HepG2 (cell line): ENCODE data around the gene FSCN2. TPM values are rescaled to one million over a fixed set of nuclear protein-coding genes. Genes with fewer than 3 reads are reported as not detected.

ENCODE experiments used
- ELF1 ChIP-seq: sonication (generic); formaldehyde crosslinking; IDR thresholded peaks from 2 replicates; pipeline ENCODE4 v1.4.0; 2020; ENCODE audit warnings: missing genetic modification reagents
- FOXA3 ChIP-seq: IDR thresholded peaks from 2 replicates; pipeline ENCODE4 v1.6.1; 2016; ENCODE audit warnings: missing genetic modification reagents, missing compliant biosample characterization
- GFI1 ChIP-seq: sonication (generic); formaldehyde crosslinking; IDR thresholded peaks from 2 replicates; pipeline ENCODE4 v1.5.0; 2020; ENCODE audit warnings: missing genetic modification reagents, mild to moderate bottlenecking, borderline replicate concordance
- KDM4B ChIP-seq: sonication (generic); formaldehyde crosslinking; IDR thresholded peaks from 2 replicates; pipeline ENCODE4 v1.4.0; 2020; ENCODE audit warnings: missing genetic modification reagents
- NCOA1 ChIP-seq: sonication (generic); formaldehyde crosslinking; IDR thresholded peaks from 2 replicates; pipeline ENCODE4 v1.9.0; 2021; ENCODE audit warnings: missing genetic modification reagents
- NCOA2 ChIP-seq: sonication (generic); formaldehyde crosslinking; IDR thresholded peaks from 2 replicates; pipeline ENCODE4 v1.8.0; 2022; ENCODE audit warnings: inconsistent platforms
- NFE2 ChIP-seq: sonication (generic); formaldehyde crosslinking; IDR thresholded peaks from 2 replicates; pipeline ENCODE4 v1.4.0; 2020; ENCODE audit warnings: missing genetic modification reagents
- NFE2L2 ChIP-seq: fragments of 150-350 bp; IDR thresholded peaks from 2 replicates; pipeline ENCODE4 v1.6.1; 2014; ENCODE audit warnings: low read length
- NR2F2 ChIP-seq: IDR thresholded peaks from 2 replicates; pipeline ENCODE4 v1.6.1; 2012; ENCODE audit warnings: low read depth, inconsistent platforms, borderline replicate concordance
- REL ChIP-seq: sonication (generic); formaldehyde crosslinking; conservative IDR thresholded peaks from 2 replicates; pipeline ENCODE4 v1.8.0; 2022; ENCODE audit warnings: mild to moderate bottlenecking, missing genetic modification reagents, moderate library complexity
- SRY ChIP-seq: sonication (generic); formaldehyde crosslinking; IDR thresholded peaks from 2 replicates; pipeline ENCODE4 v1.8.0; 2022; ENCODE audit warnings: mild to moderate bottlenecking, missing genetic modification reagents
- TARDBP ChIP-seq: sonication (generic); formaldehyde crosslinking; IDR thresholded peaks from 2 replicates; pipeline ENCODE4 v1.8.0; 2022; ENCODE audit warnings: mild to moderate bottlenecking, missing genetic modification reagents
- XBP1 ChIP-seq: sonication (generic); formaldehyde crosslinking; IDR thresholded peaks from 2 replicates; pipeline ENCODE4 v1.5.0; 2020; ENCODE audit warnings: missing genetic modification reagents
- ZEB1 ChIP-seq: IDR thresholded peaks from 2 replicates; pipeline ENCODE4 v1.6.1; 2012; ENCODE audit warnings: mild to moderate bottlenecking, low read depth, inconsistent platforms; ENCODE audit not compliant: insufficient replicate concordance
- ZFX ChIP-seq: sonication (generic); formaldehyde crosslinking; IDR thresholded peaks from 2 replicates; pipeline ENCODE4 v1.4.0; 2020; ENCODE audit warnings: mild to moderate bottlenecking, low read depth, missing genetic modification reagents, moderate library complexity
- ZNF230 ChIP-seq: sonication (generic); formaldehyde crosslinking; IDR thresholded peaks from 2 replicates; pipeline ENCODE4 v1.4.0; 2020; ENCODE audit warnings: mild to moderate bottlenecking, missing genetic modification reagents
- ZNF724P ChIP-seq: sonication (generic); formaldehyde crosslinking; IDR thresholded peaks from 2 replicates; pipeline ENCODE4 v1.8.0; 2022; ENCODE audit warnings: missing genetic modification reagents, borderline replicate concordance
- ZNF737 ChIP-seq: sonication (generic); formaldehyde crosslinking; IDR thresholded peaks from 2 replicates; pipeline ENCODE4 v1.5.0; 2020; ENCODE audit warnings: missing genetic modification reagents, mild to moderate bottlenecking, borderline replicate concordance
- polyA plus RNA-seq, 8 experiments: library from polyadenylated mRNA; depleted of rRNA in 3 of 8; stranded (reverse) in 7 of 8; unstranded in 1 of 8; fragments of >200 nt; fragmentation: Illumina TruSeq in 4 of 8; extraction: Trizol in 4 of 8; gene quantifications; 2 replicates each; pipeline versions ENCODE4 v1.2.1 to v1.2.3, GENCODE V29; 2011 to 2016; ENCODE audit warnings: low read depth in 4 of 8, missing spikeins in 1 of 8, mixed read lengths in 1 of 8; ENCODE audit not compliant: insufficient read depth in 1 of 8
- total RNA-seq, 5 experiments: library from RNA; depleted of rRNA; stranded (reverse); fragments of >200 nt; fragmentation: Illumina TruSeq; extraction: Trizol; gene quantifications; 2 replicates each; pipeline ENCODE4 v1.2.3, GENCODE V29; 2016; ENCODE audit warnings: low read depth in 1 of 5
- TF ChIP-seq, protein P1 (sequence below): sonication (generic); formaldehyde crosslinking; IDR thresholded peaks from 2 replicates; pipeline ENCODE4 v1.5.0; 2020; ENCODE audit warnings: missing genetic modification reagents, mild to moderate bottlenecking, borderline replicate concordance
- TF ChIP-seq, protein P2 (sequence below), 2 experiments: IDR thresholded peaks; 2 replicates each; pipeline ENCODE4 v1.6.1; 2011 to 2012; ENCODE audit warnings: low read length in 2 of 2, borderline replicate concordance in 1 of 2, low read depth in 1 of 2, mild to moderate bottlenecking in 1 of 2, moderate library complexity in 1 of 2
- TF ChIP-seq, protein P3 (sequence below): sonication (generic); formaldehyde crosslinking; IDR thresholded peaks from 2 replicates; pipeline ENCODE4 v1.8.0; 2022; ENCODE audit warnings: missing genetic modification reagents, mild to moderate bottlenecking, moderate library complexity, borderline replicate concordance
- TF ChIP-seq, protein P4 (sequence below): sonication (generic); formaldehyde crosslinking; IDR thresholded peaks from 2 replicates; pipeline ENCODE4 v1.4.0; 2020; ENCODE audit warnings: missing genetic modification reagents

FSCN2 gene
- total and polyA plus RNA-seq, 2 of the 13 experiments (the other 11 are each of a cell fraction or from before 2014, with no cell fraction given) = 0.09 TPM; not detected in 1

DNA sequence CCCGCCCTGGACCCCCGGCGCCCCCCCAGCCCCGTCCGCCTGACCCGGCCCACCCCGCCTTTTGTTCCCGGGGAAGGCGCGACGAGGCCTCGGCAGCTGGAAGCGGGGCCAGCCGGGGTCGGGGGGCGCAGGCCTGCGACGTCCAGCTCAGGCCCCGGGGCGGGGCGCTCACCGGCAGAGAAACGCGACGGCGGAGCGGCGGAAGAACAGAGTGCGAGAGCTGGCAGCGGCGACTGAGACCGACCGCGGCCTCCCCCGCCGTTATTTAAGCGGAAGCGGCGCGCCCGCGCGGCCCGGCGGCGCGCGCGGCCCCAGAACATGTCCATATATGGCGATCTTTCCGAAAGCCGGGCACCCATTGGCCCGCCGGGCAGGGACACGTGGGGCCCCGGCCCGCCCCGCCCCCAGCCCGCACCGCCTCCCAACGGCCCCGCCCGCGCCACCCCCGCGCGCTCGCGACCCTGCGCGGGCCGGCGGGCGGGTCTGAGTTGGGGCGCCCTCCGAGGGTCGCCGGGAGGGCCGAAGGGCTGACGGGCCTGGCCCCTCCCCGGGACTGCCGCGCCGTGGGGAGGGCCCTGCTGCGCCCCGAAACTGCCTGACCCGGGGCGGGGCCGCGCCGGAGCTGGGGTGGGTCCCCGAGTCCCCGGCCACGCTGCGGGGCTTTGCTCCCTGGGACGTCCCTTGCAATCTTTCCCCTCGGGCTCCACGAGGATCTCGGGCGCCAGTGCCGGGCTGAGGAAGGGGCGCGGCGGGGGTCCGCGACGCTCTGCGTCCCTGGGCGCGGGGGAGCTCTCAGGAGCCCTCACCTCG lies 15.4 kb upstream of the FSCN2 start, which contains the start of gene ACTG1 (continued):
- TF ChIP-seq, protein P1, sequence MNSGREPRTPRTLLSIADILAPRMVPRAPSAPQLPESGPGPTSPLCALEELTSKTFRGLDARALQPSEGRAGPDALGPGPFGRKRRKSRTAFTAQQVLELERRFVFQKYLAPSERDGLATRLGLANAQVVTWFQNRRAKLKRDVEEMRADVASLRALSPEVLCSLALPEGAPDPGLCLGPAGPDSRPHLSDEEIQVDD (CRISPR knock-in tag) = no peak
- TF ChIP-seq GFI1 (no peak), SRY (CRISPR knock-in tag) (peak; percentile 66; the same call in 1 of the 2 replicates), FOXA3 (peak; percentile 35; the same call in 1 of the 2 replicates), ELF1 (CRISPR knock-in tag) (no peak), ZNF737 (CRISPR knock-in tag) (no peak), ZNF724P (no peak), KDM4B (CRISPR knock-in tag) (no peak), NCOA2 (CRISPR knock-in tag) (peak; percentile 22; the same call in 1 of the 2 replicates), TARDBP (CRISPR knock-in tag) (peak; percentile 54; the same call in 1 of the 2 replicates), NFE2 (CRISPR knock-in tag) (no peak), ZNF230 (CRISPR knock-in tag) (no peak), NCOA1 (CRISPR knock-in tag) (no peak), REL (CRISPR knock-in tag) (0 out of 2 replicates have a peak, but pooled peaks have one; percentile 65), ZFX (CRISPR knock-in tag) (peak; percentile 90), XBP1 (CRISPR knock-in tag) (no peak), ZEB1 (no peak), NFE2L2 (no peak), NR2F2 (peak; percentile 53; the same call in 1 of the 2 replicates)
- TF ChIP-seq, protein P2, sequence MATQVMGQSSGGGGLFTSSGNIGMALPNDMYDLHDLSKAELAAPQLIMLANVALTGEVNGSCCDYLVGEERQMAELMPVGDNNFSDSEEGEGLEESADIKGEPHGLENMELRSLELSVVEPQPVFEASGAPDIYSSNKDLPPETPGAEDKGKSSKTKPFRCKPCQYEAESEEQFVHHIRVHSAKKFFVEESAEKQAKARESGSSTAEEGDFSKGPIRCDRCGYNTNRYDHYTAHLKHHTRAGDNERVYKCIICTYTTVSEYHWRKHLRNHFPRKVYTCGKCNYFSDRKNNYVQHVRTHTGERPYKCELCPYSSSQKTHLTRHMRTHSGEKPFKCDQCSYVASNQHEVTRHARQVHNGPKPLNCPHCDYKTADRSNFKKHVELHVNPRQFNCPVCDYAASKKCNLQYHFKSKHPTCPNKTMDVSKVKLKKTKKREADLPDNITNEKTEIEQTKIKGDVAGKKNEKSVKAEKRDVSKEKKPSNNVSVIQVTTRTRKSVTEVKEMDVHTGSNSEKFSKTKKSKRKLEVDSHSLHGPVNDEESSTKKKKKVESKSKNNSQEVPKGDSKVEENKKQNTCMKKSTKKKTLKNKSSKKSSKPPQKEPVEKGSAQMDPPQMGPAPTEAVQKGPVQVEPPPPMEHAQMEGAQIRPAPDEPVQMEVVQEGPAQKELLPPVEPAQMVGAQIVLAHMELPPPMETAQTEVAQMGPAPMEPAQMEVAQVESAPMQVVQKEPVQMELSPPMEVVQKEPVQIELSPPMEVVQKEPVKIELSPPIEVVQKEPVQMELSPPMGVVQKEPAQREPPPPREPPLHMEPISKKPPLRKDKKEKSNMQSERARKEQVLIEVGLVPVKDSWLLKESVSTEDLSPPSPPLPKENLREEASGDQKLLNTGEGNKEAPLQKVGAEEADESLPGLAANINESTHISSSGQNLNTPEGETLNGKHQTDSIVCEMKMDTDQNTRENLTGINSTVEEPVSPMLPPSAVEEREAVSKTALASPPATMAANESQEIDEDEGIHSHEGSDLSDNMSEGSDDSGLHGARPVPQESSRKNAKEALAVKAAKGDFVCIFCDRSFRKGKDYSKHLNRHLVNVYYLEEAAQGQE (IDR thresholded peaks at IDR 0.05; ENCODE audit: borderline replicate concordance in 1 of 2, low read depth in 1 of 2, low read length in 2 of 2) = peak in 1 of 2 experiments; percentile 42; a peak in 1 of 4 replicates
- TF ChIP-seq, protein P3, sequence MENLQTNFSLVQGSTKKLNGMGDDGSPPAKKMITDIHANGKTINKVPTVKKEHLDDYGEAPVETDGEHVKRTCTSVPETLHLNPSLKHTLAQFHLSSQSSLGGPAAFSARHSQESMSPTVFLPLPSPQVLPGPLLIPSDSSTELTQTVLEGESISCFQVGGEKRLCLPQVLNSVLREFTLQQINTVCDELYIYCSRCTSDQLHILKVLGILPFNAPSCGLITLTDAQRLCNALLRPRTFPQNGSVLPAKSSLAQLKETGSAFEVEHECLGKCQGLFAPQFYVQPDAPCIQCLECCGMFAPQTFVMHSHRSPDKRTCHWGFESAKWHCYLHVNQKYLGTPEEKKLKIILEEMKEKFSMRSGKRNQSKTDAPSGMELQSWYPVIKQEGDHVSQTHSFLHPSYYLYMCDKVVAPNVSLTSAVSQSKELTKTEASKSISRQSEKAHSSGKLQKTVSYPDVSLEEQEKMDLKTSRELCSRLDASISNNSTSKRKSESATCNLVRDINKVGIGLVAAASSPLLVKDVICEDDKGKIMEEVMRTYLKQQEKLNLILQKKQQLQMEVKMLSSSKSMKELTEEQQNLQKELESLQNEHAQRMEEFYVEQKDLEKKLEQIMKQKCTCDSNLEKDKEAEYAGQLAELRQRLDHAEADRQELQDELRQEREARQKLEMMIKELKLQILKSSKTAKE = no peak
- TF ChIP-seq, protein P4, sequence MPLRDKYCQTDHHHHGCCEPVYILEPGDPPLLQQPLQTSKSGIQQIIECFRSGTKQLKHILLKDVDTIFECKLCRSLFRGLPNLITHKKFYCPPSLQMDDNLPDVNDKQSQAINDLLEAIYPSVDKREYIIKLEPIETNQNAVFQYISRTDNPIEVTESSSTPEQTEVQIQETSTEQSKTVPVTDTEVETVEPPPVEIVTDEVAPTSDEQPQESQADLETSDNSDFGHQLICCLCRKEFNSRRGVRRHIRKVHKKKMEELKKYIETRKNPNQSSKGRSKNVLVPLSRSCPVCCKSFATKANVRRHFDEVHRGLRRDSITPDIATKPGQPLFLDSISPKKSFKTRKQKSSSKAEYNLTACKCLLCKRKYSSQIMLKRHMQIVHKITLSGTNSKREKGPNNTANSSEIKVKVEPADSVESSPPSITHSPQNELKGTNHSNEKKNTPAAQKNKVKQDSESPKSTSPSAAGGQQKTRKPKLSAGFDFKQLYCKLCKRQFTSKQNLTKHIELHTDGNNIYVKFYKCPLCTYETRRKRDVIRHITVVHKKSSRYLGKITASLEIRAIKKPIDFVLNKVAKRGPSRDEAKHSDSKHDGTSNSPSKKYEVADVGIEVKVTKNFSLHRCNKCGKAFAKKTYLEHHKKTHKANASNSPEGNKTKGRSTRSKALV (CRISPR knock-in tag) = no peak
